ENCODE results near the gene RCOR1. TPM values are rescaled to one million over a fixed set of nuclear protein-coding genes. Genes with fewer than 3 reads are reported as not detected.

RCOR1 gene
- total and polyA plus RNA-seq, 2 of the 8 experiments (the other 6 are each of a cell fraction or from before 2014, with no cell fraction given), result 12.3 to 26.3 TPM

- TF ChIP-seq NANOG (IDR thresholded peaks at IDR 0.05; ENCODE audit: insufficient read depth, low read depth, low read length, poor library complexity, severe bottlenecking), result no peak
- no peak for TF ChIP-seq ZNF274 (IDR thresholded peaks at IDR 0.05; ENCODE audit: borderline replicate concordance, extremely low read depth, low read length)
These were observed 137.4 kb downstream of the RCOR1 start (continued) for GRCh38 chr14:102729825-102730224.
